ENCODE results near the gene SPO11.
"Not testable (repeated sequence)": the region's sequence is repeated elsewhere in the genome, so short reads cannot be mapped to it uniquely, and the experiment has no call there.

Gene SPO11

GRCh38 chr20:57347393-57347792, 17.8 kb downstream of the SPO11 start:
- DNase-seq: no peak

- not testable (repeated sequence) for DNase-seq
These were observed 18.8 kb downstream of the SPO11 start for GRCh38 chr20:57348200-57348921.

GRCh38 chr20:57348922-57349574, 19.4 kb downstream of the SPO11 start:
- peak; percentile 32 for DNase-seq

GRCh38 chr20:57350081-57350710, 20.6 kb downstream of the SPO11 start:
- DNase-seq: no peak

- DNase-seq: not testable (repeated sequence)
These were observed 21.1 kb downstream of the SPO11 start for GRCh38 chr20:57350726-57351041.

- peak; percentile 91 for DNase-seq
These were observed 21.6 kb downstream of the SPO11 start, which contains the start of gene RAE1 for GRCh38 chr20:57351042-57351783. Gene RAE1, plus strand, starts transcription at chr20:57351255. Its CDS starts 2,784 bp downstream, at chr20:57354039.

- DNase-seq: no peak
These were observed 22.7 kb downstream of the SPO11 start for GRCh38 chr20:57352305-57352704.

GRCh38 chr20:57353351-57353750, 23.7 kb downstream of the SPO11 start:
- DNase-seq: no peak

GRCh38 chr20:57361517-57361916, 31.9 kb downstream of the SPO11 start:
- no peak for DNase-seq

GRCh38 chr20:57364451-57364850, 34.8 kb downstream of the SPO11 start:
- no peak for DNase-seq

- DNase-seq: no peak
These were observed 40.0 kb downstream of the SPO11 start for GRCh38 chr20:57369596-57369995.

- DNase-seq: no peak
These were observed 40.7 kb downstream of the SPO11 start for GRCh38 chr20:57370316-57370715.

- no peak for DNase-seq
These were observed 41.8 kb downstream of the SPO11 start for GRCh38 chr20:57371363-57371762.

- DNase-seq: no peak
These were observed 42.6 kb downstream of the SPO11 start for GRCh38 chr20:57372157-57372556.

GRCh38 chr20:57372581-57373350, 43.2 kb downstream of the SPO11 start:
- no peak for DNase-seq

- no peak for DNase-seq
These were observed 44.8 kb downstream of the SPO11 start for GRCh38 chr20:57374343-57374930.

GRCh38 chr20:57374931-57375651, 45.5 kb downstream of the SPO11 start:
- DNase-seq: no peak

- DNase-seq: no peak
These were observed 46.1 kb downstream of the SPO11 start for GRCh38 chr20:57375652-57376230.

- DNase-seq: no peak
These were observed 47.7 kb downstream of the SPO11 start for GRCh38 chr20:57377350-57377749.

- DNase-seq: no peak
These were observed 48.5 kb downstream of the SPO11 start for GRCh38 chr20:57378107-57378506.

GRCh38 chr20:57378646-57379262, 49.2 kb downstream of the SPO11 start:
- DNase-seq: no peak
